OCI-LY1 (cell line): ENCODE results near the gene GALNT10.

Experiments used
- H2AFZ ChIP-seq: fragments of 200-600 bp; sonication (generic), shearing (Covaris generic); 2 replicates; pipeline ENCODE4 v1.6.0; 2014; ENCODE audit warnings: antibody characterized with exemption, mild to moderate bottlenecking, low read length
- H3F3A ChIP-seq: fragments of 200-600 bp; sonication (generic), shearing (Covaris generic); 2 replicates; pipeline ENCODE4 v1.6.0; 2014; ENCODE audit warnings: mild to moderate bottlenecking, antibody characterized with exemption, low read length, moderate library complexity; ENCODE audit not compliant: insufficient read depth
- H3K27ac ChIP-seq: fragments of 200-600 bp; sonication (generic); 2 replicates; pipeline ENCODE4 v1.5.1; 2014; ENCODE audit warnings: low read length, mixed run types, mild to moderate bottlenecking, low read depth; ENCODE audit not compliant: poor library complexity, severe bottlenecking
- H3K27me3 ChIP-seq: fragments of 200-600 bp; sonication (generic); 2 replicates; pipeline ENCODE4 v1.6.0; 2014; ENCODE audit warnings: antibody characterized with exemption, mild to moderate bottlenecking, low read length, moderate library complexity; ENCODE audit not compliant: insufficient read depth
- H3K36me3 ChIP-seq: fragments of 200-600 bp; sonication (generic); 2 replicates; pipeline ENCODE4 v1.6.1; 2014; ENCODE audit warnings: mild to moderate bottlenecking, antibody characterized with exemption, low read length, moderate library complexity, mixed read lengths; ENCODE audit not compliant: insufficient read depth
- H3K4me1 ChIP-seq: fragments of 200-600 bp; sonication (generic); 2 replicates; pipeline ENCODE4 v1.5.1; 2014; ENCODE audit warnings: mild to moderate bottlenecking, low read length, moderate library complexity; ENCODE audit not compliant: insufficient read depth, severe bottlenecking
- H3K4me2 ChIP-seq: fragments of 200-600 bp; sonication (generic), shearing (Covaris generic); 2 replicates; pipeline ENCODE4 v1.6.1; 2014; ENCODE audit warnings: low read length
- H3K4me3 ChIP-seq: fragments of 200-600 bp; sonication (generic); 2 replicates; pipeline ENCODE4 v1.5.1; 2014; ENCODE audit warnings: low read length, low read depth, mild to moderate bottlenecking, mixed read lengths; ENCODE audit not compliant: poor library complexity, severe bottlenecking
- H3K79me2 ChIP-seq: fragments of 200-600 bp; shearing (Covaris generic); 2 replicates; pipeline ENCODE4 v1.6.1; 2016; ENCODE audit warnings: mixed run types, low read length, mixed read lengths; ENCODE audit not compliant: insufficient read depth
- H3K9ac ChIP-seq: fragments of 200-600 bp; sonication (generic), shearing (Covaris generic); 2 replicates; pipeline ENCODE4 v1.6.1; 2014; ENCODE audit warnings: mild to moderate bottlenecking, low read length, mixed read lengths
- H3K9me2 ChIP-seq: fragments of 200-600 bp; sonication (generic), shearing (Covaris generic); 2 replicates; pipeline ENCODE4 v1.6.1; 2014; ENCODE audit warnings: low read depth, mild to moderate bottlenecking, low read length, mixed read lengths
- H3K9me3 ChIP-seq: fragments of 200-600 bp; shearing (Covaris generic); 2 replicates; pipeline ENCODE4 v1.6.1; 2014; ENCODE audit warnings: low read length, mixed read lengths
- H4K20me1 ChIP-seq: fragments of 200-600 bp; sonication (generic), shearing (Covaris generic); 2 replicates; pipeline ENCODE4 v1.6.0; 2016; ENCODE audit warnings: mild to moderate bottlenecking, low read length; ENCODE audit not compliant: insufficient read depth
- EZH2 ChIP-seq: fragments of 200-600 bp; sonication (generic), shearing (Covaris generic); IDR thresholded peaks from 2 replicates; pipeline ENCODE4 v1.8.0; 2017; ENCODE audit warnings: borderline replicate concordance, mixed run types, mild to moderate bottlenecking, antibody characterized with exemption, low read length, moderate library complexity, mixed read lengths
- TF ChIP-seq, protein P1 (sequence below): fragments of 200-600 bp; sonication (generic), shearing (Covaris generic); IDR thresholded peaks from 2 replicates; pipeline ENCODE4 v1.5.1; 2017; ENCODE audit warnings: mild to moderate bottlenecking, antibody characterized with exemption, low read length, moderate library complexity, mixed read lengths

GALNT10 gene

GRCh38 chr5:154238776-154239481 is 48.4 kb downstream of the GALNT10 start:
- Histone ChIP-seq H3F3A (no peaks in the 10 kb centered on the region), H3K27ac (no peak overlapping the region), H3K27me3 (no peaks in the 10 kb centered on the region), H3K36me3 (no peaks in the 10 kb centered on the region), H3K9me2 (no peaks in the 10 kb centered on the region), H2AFZ (no peak overlapping the region), H4K20me1 (no peaks in the 10 kb centered on the region), H3K4me1 (no peaks in the 10 kb centered on the region), H3K4me2 (no peak overlapping the region), H3K9ac (no peak overlapping the region), H3K4me3 (no peak overlapping the region), H3K9me3 (no peaks in the 10 kb centered on the region), H3K79me2 (no peaks in the 10 kb centered on the region)
- TF ChIP-seq, protein P1, sequence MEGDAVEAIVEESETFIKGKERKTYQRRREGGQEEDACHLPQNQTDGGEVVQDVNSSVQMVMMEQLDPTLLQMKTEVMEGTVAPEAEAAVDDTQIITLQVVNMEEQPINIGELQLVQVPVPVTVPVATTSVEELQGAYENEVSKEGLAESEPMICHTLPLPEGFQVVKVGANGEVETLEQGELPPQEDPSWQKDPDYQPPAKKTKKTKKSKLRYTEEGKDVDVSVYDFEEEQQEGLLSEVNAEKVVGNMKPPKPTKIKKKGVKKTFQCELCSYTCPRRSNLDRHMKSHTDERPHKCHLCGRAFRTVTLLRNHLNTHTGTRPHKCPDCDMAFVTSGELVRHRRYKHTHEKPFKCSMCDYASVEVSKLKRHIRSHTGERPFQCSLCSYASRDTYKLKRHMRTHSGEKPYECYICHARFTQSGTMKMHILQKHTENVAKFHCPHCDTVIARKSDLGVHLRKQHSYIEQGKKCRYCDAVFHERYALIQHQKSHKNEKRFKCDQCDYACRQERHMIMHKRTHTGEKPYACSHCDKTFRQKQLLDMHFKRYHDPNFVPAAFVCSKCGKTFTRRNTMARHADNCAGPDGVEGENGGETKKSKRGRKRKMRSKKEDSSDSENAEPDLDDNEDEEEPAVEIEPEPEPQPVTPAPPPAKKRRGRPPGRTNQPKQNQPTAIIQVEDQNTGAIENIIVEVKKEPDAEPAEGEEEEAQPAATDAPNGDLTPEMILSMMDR = no peak
- no peak for TF ChIP-seq EZH2

- H3K27ac ChIP-seq = no peak overlapping the region
- H2AFZ ChIP-seq = no peak overlapping the region
- H4K20me1 ChIP-seq = no peaks in the 10 kb centered on the region
- H3K27me3 ChIP-seq = no peaks in the 10 kb centered on the region
- H3K36me3 ChIP-seq = no peaks in the 10 kb centered on the region
- H3K9me2 ChIP-seq = no peaks in the 10 kb centered on the region
- no peaks in the 10 kb centered on the region for H3F3A ChIP-seq
- H3K9me3 ChIP-seq = peaks cover 3% of the 10 kb centered on the region; the same call in 1 of the 2 replicates
- no peak overlapping the region for H3K4me2 ChIP-seq
- TF ChIP-seq, protein P1 = no peak
- no peak for TF ChIP-seq EZH2
- H3K9ac ChIP-seq = no peak overlapping the region
- H3K4me1 ChIP-seq = no peaks in the 10 kb centered on the region
- no peaks in the 10 kb centered on the region for H3K79me2 ChIP-seq
- no peak overlapping the region for H3K4me3 ChIP-seq
Measured at GRCh38 chr5:154240595-154240994, 50.1 kb downstream of the GALNT10 start.

GRCh38 chr5:154241021-154241420 is 50.5 kb downstream of the GALNT10 start:
- H3K79me2 ChIP-seq = no peaks in the 10 kb centered on the region
- H3K9ac ChIP-seq = no peak overlapping the region
- H3K4me3 ChIP-seq = no peak overlapping the region
- TF ChIP-seq, protein P1 = no peak
- TF ChIP-seq EZH2 = no peak
- H3K27me3 ChIP-seq = no peaks in the 10 kb centered on the region
- no peak overlapping the region for H3K4me2 ChIP-seq
- H2AFZ ChIP-seq = no peak overlapping the region
- H3K9me3 ChIP-seq = peaks cover 3% of the 10 kb centered on the region; the same call in 1 of the 2 replicates
- H3K36me3 ChIP-seq = no peaks in the 10 kb centered on the region
- no peaks in the 10 kb centered on the region for H3F3A ChIP-seq
- no peaks in the 10 kb centered on the region for H3K9me2 ChIP-seq
- no peak overlapping the region for H3K27ac ChIP-seq
- H3K4me1 ChIP-seq = no peaks in the 10 kb centered on the region
- no peaks in the 10 kb centered on the region for H4K20me1 ChIP-seq
